Skin epidermis (tissue), 12 donors: Measurements from ENCODE around the gene UBQLN4.
"Not testable (repeated sequence)": the region's sequence is repeated elsewhere in the genome, so short reads cannot be mapped to it uniquely, and the experiment has no call there.

ENCODE experiments used
- H3K27ac ChIP-seq, 21 experiments: fragments of 200-600 bp; sonication (generic) in 11 of 21; one replicate each; pipeline ENCODE4 v1.5.0; 2020; ENCODE audit warnings: mild to moderate bottlenecking in 3 of 21, inconsistent platforms in 2 of 21, moderate library complexity in 2 of 21
- H3K4me3 ChIP-seq, 7 experiments: fragments of 200-600 bp; sonication (generic) in 2 of 7; one replicate each; pipeline ENCODE4 v1.5.0; 2020; ENCODE audit warnings: inconsistent platforms in 2 of 7, mild to moderate bottlenecking in 2 of 7, moderate library complexity in 1 of 7

Gene UBQLN4

DNA sequence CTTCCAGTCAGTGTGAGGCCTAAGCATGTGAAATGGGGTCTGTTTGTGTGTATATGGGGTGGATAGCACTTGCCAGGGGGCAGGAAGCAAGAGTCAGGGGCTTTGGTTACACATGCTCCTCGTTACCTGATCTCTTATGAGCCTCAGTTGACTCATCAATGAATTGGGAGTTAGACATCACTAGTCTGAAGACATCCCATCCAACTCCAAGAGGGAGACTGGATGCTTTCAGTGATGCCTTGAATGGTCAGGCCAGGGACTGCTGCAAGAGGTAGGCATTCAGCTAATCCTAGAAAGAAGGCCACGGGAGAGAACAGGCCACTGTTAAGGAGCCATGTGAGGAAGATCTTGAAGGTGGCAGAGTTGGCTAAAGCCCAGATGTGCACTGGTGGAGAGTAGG, 13.7 kb upstream of the UBQLN4 start:
- no peak overlapping the region for H3K4me3 ChIP-seq
- H3K27ac ChIP-seq: no peak overlapping the region

DNA sequence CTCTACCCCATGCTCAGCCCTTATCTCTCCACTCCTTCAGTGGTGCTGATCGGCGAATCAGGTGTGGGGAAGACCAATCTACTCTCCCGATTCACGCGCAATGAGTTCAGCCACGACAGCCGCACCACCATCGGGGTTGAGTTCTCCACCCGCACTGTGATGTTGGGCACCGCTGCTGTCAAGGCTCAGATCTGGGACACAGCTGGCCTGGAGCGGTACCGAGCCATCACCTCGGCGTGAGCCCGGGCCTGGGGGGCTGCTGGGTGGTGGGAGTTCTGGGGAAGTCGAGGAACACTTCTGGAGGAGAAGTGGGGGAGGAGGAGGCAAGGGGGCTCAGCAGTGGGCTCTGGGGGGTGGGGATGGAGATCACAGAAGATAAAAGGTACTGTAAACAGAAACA, 12.3 kb upstream of the UBQLN4 start:
- no peak overlapping the region for H3K4me3 ChIP-seq

DNA sequence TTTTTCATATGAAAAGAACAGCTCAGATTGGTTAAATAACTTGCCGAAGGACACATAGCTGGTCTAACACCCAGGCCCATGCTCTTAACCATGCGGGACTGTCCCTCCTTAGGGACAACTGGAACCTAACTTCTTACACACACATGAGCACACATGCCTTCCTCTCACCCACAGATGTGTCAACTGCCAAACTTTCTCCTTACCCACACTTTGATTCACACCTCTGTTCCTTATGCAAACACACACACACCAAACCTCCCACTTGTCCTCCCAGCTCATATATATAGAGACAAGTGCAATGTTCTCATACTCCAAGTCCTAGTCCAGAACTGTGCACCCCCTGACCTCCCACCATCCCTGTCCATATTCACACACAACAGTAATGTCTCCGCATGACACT, 11.6 kb upstream of the UBQLN4 start:
- Histone ChIP-seq H3K4me3 (no peak overlapping the region), H3K27ac (peak overlapping the region in 1 of 21 experiments; percentile 33)

More for the DNA sequence above, 12.3 kb upstream of the UBQLN4 start:
- H3K27ac ChIP-seq: peak overlapping the region in 1 of 21 experiments; percentile 5

- peak overlapping the region in 2 of 21 experiments; percentile 14 to 33 for H3K27ac ChIP-seq
Measured at GRCh38 chr1:156064615-156065014, 11.0 kb upstream of the UBQLN4 start.

GRCh38 chr1:156063997-156064285, 10.3 kb upstream of the UBQLN4 start:
- Histone ChIP-seq H3K27ac (no peak overlapping the region), H3K4me3 (no peak overlapping the region)

More at GRCh38 chr1:156064615-156065014, 11.0 kb upstream of the UBQLN4 start:
- H3K4me3 ChIP-seq: no peak overlapping the region

DNA sequence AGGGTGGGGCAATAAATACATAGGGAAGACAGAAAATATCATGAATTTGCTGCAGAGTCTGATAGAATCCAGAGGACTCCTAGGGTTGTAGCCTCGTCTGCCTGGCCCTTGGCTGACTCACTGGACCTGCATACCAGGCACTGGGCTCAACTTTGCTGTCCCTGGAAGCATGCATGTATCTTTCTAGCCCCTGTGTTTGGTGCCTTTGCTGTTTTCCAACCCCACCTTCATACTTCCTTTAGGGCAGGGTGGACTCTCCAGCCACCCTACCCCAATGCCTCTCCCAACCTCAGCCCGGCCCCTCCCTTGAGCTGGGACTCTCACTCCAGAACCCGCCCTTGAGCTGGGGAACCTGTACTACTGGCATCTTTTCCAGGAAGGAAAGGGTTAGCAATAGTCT, 8.6 kb upstream of the UBQLN4 start:
- H3K4me3 ChIP-seq: peak overlapping the region in 6 of 7 experiments; percentile 10 to 41 (median 24)
- H3K27ac ChIP-seq: peak overlapping the region in 19 of 21 experiments; percentile 4 to 86 (median 77)

GRCh38 chr1:156060937-156061636, 7.5 kb upstream of the UBQLN4 start, which contains the start of gene RAB25:
TSS of gene RAB25 (plus strand) at chr1:156061160. CDS start at chr1:156061401, 241 bp downstream.
- peak within 1 kb of the TSS; percentile 25 to 86 (median 77) for H3K27ac ChIP-seq
- peak within 1 kb of the TSS; percentile 10 to 41 (median 20) for H3K4me3 ChIP-seq

DNA sequence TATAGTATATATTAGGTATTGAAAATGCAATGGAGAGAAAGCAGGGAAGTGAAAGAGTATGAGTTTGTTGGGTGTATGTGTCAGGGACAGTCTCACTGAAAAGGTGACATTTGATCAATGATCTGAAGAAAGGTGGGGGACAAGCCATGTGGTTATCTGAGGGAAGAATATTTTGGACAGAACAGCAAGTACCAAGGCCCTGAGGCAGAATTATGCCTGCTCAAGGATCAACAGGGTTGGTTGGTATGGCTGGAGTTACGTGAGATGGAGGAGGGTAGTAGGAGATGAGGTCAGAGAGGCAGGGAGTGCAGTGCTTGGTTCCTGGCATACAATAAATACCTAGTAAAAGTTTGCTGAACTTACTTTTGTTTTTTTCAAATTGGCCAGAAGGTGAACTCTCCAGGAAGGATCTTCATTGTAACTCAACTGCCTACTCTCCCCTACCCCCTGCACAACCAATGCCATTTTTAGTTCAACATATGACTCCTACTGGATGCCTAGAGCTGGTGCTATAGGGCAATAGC, 2.8 kb upstream of the UBQLN4 start:
- Histone ChIP-seq H3K27ac (peak overlapping the region in 3 of 21 experiments; percentile 4 to 96 (median 85)), H3K4me3 (no peak overlapping the region)

GRCh38 chr1:156055281-156056048, 1.9 kb upstream of the UBQLN4 start:
- H3K4me3 ChIP-seq: peak overlapping the region; percentile 60 to 95 (median 74)
- peak overlapping the region; percentile 56 to 97 (median 92) for H3K27ac ChIP-seq

DNA sequence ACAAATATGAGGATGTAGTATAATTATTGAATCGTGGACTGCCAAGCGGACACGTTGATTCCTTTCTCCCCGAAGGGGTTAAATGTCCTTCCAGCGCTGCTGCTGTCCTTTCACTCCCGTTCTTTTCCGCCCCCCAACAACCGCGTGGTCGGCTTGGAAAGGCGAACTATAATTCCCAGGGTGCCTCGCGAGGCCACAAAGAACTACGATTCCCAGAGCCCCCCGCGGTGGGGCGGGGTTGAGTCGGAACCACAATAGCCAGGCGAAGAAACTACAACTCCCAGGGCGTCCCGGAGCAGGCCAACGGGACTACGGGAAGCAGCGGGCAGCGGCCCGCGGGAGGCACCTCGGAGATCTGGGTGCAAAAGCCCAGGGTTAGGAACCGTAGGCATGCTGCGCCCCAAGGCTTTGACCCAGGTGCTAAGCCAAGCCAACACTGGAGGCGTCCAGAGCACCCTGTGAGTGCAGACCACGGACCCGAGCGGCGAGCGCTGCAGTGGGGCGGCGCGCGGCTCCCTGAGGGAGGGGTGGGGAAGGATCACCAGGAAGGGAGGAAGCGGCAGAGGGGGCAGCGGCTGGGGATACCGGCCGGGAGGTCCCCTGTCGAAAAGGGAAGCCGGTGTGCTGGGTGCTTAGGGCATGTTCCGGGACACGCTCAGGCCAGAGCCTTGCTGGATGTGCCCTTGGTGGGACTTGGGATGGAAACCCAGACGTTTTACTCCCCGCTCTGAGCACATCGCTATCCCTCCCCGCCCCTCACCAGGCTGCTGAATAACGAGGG, 1.1 kb upstream of the UBQLN4 start, which contains the start of gene LAMTOR2:
Gene LAMTOR2, plus strand, starts transcription at position 283 of the 781 bp plus-strand sequence. Its CDS starts 108 bp downstream, at position 391.
- H3K4me3 ChIP-seq: peak within 1 kb of the TSS; percentile 60 to 95 (median 74)
- peak within 1 kb of the TSS; percentile 76 to 97 (median 92) for H3K27ac ChIP-seq

GRCh38 chr1:156052862-156053767, 483 bp downstream of the UBQLN4 start:
- H3K27ac ChIP-seq: peak overlapping the region; percentile 48 to 97 (median 92)
- peak overlapping the region; percentile 60 to 95 (median 74) for H3K4me3 ChIP-seq

- Histone ChIP-seq H3K27ac (no peak overlapping the region), H3K4me3 (no peak overlapping the region)
Measured at GRCh38 chr1:156051011-156051725, 2.4 kb downstream of the UBQLN4 start.

GRCh38 chr1:156050376-156050775, 3.2 kb downstream of the UBQLN4 start:
- no peak overlapping the region for H3K27ac ChIP-seq
- H3K4me3 ChIP-seq: no peak overlapping the region

DNA sequence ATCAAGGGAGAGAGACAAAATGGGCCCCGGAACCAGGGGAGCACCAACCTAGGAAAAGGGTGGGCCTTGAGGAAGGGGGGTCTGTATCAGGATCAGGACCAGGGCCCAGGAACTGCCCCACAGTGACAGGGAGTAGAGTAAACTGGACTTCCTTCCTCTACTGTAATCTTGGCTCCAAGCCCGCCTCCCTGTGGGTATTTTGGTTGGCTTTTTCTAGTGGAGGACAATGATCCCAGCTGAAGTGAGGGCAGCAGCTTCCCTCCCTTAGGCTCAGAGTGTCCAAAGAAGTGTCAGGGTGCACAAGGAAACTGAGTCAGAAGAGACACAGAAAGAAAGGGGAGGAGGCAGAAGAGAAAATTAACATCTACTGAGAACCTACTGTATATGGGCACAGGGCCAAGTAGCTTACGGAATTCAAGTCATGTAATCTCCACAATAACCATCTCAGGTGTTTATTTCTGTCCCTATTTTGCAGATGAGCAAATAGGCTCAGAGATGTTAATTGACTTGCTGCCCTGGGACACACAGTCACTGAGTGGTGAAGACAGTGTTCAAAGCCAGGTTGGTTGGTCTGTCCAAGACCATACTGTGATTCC, 4.8 kb downstream of the UBQLN4 start:
- H3K4me3 ChIP-seq: no peak overlapping the region
- H3K27ac ChIP-seq: no peak overlapping the region

- Histone ChIP-seq H3K27ac (peak overlapping the region in 1 of 21 experiments; percentile 39), H3K4me3 (no peak overlapping the region)
Measured at GRCh38 chr1:156045076-156045475, 8.5 kb downstream of the UBQLN4 start.

DNA sequence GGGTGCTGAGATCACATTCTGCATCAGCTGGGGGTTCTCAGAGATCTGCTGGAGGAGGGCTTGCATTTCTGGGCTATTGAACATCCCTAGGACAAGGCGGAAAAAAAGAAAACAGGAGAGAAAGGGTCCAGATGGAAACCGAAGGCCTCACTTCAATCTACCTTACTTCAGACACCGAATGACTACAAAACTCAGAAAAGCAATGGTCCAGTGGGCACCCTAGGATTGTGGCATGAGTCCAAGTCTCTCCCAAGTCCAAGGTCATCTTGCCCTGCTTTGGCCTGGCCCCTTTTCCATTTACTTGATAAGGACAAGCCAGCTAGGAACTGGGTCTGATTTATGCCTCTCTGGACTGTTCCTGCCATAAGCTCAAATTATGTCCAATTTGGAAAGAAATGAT, 10.8 kb downstream of the UBQLN4 start:
- Histone ChIP-seq H3K4me3 (no peak overlapping the region), H3K27ac (no peak overlapping the region)

GRCh38 chr1:156034991-156035390, 18.6 kb downstream of the UBQLN4 start:
- H3K4me3 ChIP-seq, H3K27ac ChIP-seq: not testable (repeated sequence)

GRCh38 chr1:156033011-156033410, 20.6 kb downstream of the UBQLN4 start:
- H3K27ac ChIP-seq: no peak overlapping the region
- H3K4me3 ChIP-seq: no peak overlapping the region
